Keratinocyte (primary cell): ENCODE results near the gene NMNAT2.

Source experiments
- CTCF ChIP-seq, 3 experiments: IDR thresholded peaks in 1 of 3; conservative IDR thresholded peaks in 1 of 3; optimal IDR thresholded peaks in 1 of 3; 2 replicates in 2 of 3; 3 replicates in 1 of 3; pipeline versions ENCODE3 to v1.5.1; 2011; ENCODE audit warnings: low read length in 3 of 3, mild to moderate bottlenecking in 3 of 3, moderate library complexity in 2 of 3, control low read depth in 1 of 3, inconsistent platforms in 1 of 3; ENCODE audit not compliant: insufficient read depth in 2 of 3; ENCODE audit errors: extremely low read depth in 1 of 3
- EZH2 ChIP-seq: IDR thresholded peaks from one replicate; pipeline ENCODE4 v1.6.1; 2012; ENCODE audit warnings: inconsistent platforms, mild to moderate bottlenecking, low read length, moderate library complexity

DNA sequence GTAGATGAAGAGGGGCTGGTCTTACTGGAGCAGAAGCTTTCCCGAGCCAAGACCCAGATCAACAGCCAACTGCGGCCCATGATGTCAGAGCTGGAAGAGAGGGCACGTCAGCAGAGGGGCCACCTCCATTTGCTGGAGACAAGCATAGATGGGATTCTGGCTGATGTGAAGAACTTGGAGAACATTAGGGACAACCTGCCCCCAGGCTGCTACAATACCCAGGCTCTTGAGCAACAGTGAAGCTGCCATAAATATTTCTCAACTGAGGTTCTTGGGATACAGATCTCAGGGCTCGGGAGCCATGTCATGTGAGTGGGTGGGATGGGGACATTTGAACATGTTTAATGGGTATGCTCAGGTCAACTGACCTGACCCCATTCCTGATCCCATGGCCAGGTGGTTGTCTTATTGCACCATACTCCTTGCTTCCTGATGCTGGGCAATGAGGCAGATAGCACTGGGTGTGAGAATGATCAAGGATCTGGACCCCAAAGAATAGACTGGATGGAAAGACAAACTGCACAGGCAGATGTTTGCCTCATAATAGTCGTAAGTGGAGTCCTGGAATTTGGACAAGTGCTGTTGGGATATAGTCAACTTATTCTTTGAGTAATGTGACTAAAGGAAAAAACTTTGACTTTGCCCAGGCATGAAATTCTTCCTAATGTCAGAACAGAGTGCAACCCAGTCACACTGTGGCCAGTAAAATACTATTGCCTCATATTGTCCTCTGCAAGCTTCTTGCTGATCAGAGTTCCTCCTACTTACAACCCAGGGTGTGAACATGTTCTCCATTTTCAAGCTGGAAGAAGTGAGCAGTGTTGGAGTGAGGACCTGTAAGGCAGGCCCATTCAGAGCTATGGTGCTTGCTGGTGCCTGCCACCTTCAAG is 174.8 kb downstream of the NMNAT2 start:
- TF ChIP-seq CTCF (optimal IDR thresholded peaks at IDR 0.05 in 1 of 3, IDR thresholded peaks at IDR 0.05 in 1 of 3, conservative IDR thresholded peaks at IDR 0.05 in 1 of 3; ENCODE audit: extremely low read depth in 1 of 3, insufficient read depth in 2 of 3, low read length in 3 of 3) (no peak), EZH2 (no peak)
